NCI-H748 (cell line): Measurements from ENCODE around the gene PRSS21.
A peak's percentile ranks its signal among the peaks of the same experiment; 100 is the strongest.

ENCODE experiments used
- DNase-seq: peaks from one replicate; lab custom pipeline; 2025; ENCODE audit not compliant: unreplicated experiment; lab: John Stamatoyannopoulos, UW

PRSS21 gene

GRCh38 chr16:2816751-2817339 is at the start of gene PRSS21:
TSS of gene PRSS21 (plus strand) at chr16:2817237. CDS start at chr16:2817269, 32 bp downstream.
- DNase-seq = no peak

- DNase-seq = no peak
Observed at GRCh38 chr16:2767891-2768290, 49.1 kb upstream of the PRSS21 start.

GRCh38 chr16:2768403-2769089 is 48.5 kb upstream of the PRSS21 start:
- no peak for DNase-seq

GRCh38 chr16:2769100-2769529 is 47.9 kb upstream of the PRSS21 start:
- no peak for DNase-seq

GRCh38 chr16:2769675-2770056 is 47.4 kb upstream of the PRSS21 start:
- DNase-seq = no peak

GRCh38 chr16:2770057-2770951 is 46.7 kb upstream of the PRSS21 start:
- no peak for DNase-seq

GRCh38 chr16:2771496-2772402 is 45.3 kb upstream of the PRSS21 start:
- no peak for DNase-seq

GRCh38 chr16:2773188-2773968 is 43.7 kb upstream of the PRSS21 start:
- DNase-seq = no peak

- no peak for DNase-seq
Observed at GRCh38 chr16:2774161-2774891, 42.7 kb upstream of the PRSS21 start.

- no peak for DNase-seq
Observed at GRCh38 chr16:2775131-2775716, 41.8 kb upstream of the PRSS21 start.

GRCh38 chr16:2775765-2776499 is 41.1 kb upstream of the PRSS21 start:
- no peak for DNase-seq

GRCh38 chr16:2776500-2777139 is 40.4 kb upstream of the PRSS21 start:
- peak; percentile 54 for DNase-seq

- DNase-seq = peak; percentile 78
Observed at GRCh38 chr16:2777231-2777902, 39.7 kb upstream of the PRSS21 start, which contains the start of gene ELOB. TSS of gene ELOB (minus strand) at chr16:2777280. CDS start at chr16:2777239, 41 bp downstream.

GRCh38 chr16:2777903-2778629 is 39.0 kb upstream of the PRSS21 start:
- DNase-seq = no peak

GRCh38 chr16:2778630-2778958 is 38.4 kb upstream of the PRSS21 start:
- no peak for DNase-seq

GRCh38 chr16:2779151-2779920 is 37.7 kb upstream of the PRSS21 start:
- no peak for DNase-seq
